CD4-positive, alpha-beta T cell treated with Interleukin-1 beta for 1 hour (primary cell): ENCODE results near the gene DNAJC11.
"Not testable (repeated sequence)": the region's sequence is repeated elsewhere in the genome, so short reads cannot be mapped to it uniquely, and the experiment has no call there.

Source experiments
- DNase-seq, 2 donors: peaks; one replicate each; pipeline ENCODE4 v3.0.0-alpha.2; 2020 to 2022

The DNAJC11 gene

DNA sequence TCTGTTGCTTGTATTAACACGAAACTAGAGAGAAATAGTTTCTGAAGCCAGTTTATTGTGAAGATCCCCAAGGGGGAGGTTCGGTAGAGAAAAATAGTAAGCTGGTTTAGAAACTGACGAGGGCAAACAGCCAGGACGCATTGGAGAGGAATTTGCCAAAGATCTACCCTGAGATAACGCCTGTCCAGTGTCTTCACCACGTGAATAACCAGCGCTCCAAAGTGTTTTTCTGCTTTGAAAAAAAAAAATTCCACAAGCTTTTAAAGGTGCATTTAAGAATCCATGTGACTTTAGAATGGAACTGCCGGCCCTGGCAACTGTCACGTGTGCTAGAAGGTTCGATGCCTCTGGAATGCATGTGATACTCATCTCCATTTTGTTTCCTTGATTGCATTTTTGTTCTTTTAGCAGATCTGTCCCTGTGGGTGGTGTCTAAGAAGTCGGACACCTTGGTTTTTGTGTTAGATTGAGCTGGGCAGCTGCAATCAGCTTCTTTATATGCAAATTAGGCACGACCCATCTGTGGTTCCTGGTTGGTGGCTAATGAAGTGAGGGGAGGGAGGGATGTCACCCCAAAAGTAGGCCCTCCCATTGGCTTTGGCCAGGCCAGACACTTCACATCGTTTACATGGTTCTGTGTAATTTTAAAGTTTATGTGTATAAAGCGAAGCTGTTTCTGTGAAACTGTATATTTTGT, 78.2 kb downstream of the DNAJC11 start:
- no peak for DNase-seq

DNA sequence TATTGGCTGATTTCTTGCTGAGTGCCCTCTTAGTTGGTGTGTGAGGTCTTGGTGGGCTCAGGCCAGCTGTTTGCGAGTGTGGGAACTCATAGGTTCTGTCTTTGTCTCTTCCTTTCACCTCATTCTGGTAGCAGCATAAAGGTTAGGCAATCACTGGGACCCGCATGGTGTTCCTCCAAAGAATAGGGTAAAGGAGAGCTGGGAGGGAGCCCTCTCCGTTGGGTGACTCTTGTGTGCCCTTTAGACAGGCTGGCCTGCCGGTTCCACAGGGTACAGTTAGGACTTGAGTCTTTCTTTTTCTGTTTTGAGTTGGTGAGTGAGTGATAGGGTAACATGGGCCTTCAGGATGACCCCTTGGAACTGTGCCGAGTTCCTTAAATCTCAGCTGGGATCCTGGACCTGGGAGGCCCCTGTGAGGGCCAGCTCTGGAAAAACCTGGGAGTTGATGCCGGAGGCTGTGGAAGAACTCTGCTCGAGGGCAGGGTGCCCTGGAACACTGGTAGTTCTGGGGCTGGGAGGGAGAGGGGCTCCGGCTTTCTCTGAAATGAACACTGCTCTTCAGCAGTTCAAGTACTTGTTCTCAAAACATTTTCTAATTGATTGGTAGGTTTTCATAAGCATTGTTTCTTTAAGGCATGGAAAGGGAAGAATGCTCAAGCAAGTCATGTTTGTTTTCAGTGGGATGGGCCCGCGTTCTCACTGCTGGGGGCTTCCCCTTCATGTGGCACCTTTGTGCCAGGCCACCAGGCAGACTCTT, 79.0 kb downstream of the DNAJC11 start:
- no peak for DNase-seq

DNA sequence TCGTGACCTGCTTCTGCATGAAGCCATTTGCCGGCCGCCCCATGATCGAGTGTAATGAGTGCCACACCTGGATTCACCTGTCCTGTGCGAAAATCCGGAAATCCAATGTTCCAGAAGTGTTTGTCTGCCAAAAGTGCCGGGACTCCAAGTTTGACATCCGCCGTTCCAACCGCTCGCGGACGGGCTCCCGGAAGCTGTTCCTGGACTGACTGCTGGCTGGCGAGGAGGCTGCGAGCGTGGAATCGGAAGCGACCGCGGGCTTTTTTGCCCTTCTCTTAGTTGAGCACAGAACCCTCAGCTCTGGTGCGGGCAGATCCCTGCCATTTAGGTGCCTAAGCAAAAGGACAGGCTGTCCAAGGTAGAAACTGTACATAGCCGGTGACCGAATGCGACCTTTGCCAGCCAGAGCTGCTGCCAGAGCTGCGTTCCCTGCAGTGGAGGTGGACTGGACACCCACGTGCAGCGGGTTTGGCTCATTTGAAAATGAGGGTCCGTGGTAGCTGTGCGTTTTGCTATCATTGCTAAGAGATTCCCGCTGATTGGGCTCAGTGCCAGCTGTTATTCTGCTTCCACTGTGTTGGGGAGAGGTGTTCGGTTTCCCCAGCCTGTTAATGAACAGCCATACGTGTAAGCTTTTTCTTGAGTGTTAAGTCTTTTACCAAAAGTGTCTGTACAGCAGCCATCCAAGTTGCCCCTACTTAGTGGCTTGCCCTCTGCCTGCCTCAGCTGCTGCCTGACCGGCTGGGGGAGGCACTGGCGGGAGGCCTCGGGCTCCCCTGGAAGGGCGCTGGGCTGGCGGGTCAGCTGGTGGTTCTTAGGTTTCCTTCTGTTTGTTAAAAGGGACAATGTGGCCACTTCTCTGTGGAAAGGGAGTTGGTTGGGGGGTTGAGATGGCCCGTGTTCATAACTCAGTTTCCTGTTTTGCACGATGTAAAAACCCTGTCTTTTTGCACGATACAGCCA, 79.9 kb downstream of the DNAJC11 start:
- no peak for DNase-seq

DNA sequence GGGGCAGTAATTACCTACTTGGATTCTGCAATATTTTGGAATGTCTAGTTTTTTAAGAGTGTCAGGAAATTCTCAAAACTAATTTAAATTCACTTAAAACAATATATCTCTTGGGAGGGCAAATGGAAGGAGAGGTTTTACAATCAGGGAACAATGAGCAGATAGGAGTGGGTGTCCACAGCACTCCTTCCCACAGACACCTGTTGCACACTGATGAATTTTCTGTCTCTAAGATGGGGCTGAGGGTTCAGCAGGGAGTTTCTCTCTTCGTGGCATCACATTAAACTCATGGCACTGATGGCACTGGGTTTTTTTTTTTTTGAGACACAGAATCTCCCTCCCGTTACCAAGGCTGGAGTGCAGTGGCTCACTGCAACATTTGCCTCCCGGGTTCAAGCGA, 82.6 kb downstream of the DNAJC11 start:
- DNase-seq: no peak

DNA sequence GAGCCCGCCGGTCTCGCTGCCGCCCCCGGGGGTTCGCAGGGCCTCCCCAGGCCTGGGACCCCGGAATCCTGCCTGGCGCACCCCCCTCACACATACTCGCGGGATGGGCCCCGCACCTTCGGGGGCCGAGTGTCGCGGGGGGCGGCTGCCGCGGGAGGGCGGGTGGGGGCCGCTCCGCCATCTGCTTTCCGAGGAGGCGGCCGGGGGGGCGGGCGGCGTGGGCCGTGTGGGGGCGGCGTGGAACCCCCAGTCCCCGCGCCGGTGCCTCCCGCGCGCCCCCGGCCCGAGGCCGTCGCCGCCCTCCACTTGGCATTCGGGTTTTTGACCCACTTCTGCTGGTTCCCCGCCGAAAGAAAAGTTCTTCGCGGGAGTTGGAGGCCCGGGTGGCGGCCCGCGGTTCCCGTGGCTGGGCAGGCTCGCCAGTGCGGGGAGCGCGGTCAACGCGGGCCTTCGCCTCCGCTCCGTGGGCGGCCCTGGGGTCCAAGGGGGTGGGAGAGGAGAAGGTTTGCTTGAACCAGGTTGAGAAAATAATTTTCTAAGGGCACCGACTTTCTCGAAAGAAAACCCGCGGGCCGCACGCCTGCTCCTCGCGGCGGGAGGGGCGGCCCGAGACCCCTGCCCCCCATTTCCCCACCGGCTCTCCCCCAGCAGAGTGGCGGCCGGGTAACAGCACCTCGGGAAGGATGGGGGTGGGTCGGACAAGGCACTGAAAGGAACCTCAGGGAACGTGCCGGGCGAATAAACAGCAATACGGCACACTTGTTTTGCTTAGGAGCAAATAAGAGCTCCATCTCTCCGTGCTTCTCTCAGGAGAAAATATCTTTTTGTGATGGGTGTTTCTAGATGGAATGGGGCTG, 86.5 kb downstream of the DNAJC11 start:
- peak in 1 of 2 donors; percentile 22 for DNase-seq

DNA sequence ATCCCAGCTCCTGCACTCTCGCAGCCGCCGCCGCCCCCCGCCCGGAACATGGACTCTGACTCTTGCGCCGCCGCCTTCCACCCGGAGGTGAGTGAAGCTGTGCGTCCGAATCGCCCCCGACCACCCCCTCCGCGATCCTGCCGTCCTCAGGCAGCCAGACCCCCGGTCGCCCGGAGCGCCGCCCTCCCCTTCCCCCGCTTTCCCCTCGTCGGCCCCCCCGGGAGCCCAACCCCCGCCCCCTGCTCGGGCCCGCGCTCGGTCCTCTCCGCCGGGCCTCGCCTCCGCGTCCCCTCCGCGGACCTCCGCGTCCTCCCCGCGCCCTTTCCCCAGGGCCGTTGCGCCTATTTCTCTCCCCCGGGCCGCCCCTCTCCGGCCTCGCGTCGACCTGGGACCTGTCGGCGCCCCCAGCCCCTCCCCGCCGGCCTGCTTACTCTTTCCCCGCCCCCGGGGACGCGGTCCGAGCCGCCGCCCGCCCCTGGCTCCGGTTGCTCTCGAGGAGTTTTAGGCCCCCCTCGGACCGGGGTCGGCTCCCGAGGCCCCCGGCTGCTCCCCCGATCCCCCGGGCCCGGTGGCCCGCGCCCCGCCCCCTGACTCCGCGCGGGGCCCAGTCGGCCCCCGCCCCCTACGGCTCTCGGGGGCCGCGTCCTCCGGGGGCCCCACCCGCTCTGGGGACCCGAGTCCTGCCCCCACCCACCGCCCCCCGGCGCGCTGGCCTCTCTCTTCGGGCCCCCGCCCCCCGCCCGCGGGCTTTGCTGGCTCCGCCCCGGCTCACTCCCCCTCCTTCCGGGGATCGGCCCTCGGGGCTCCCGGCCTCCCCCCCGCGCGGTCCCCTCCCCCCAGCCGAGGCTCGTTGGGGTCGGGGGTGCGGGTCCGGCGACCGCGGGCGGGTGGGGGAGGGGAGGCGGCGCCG, 87.3 kb downstream of the DNAJC11 start:
- DNase-seq: peak; percentile 43 to 62

DNA sequence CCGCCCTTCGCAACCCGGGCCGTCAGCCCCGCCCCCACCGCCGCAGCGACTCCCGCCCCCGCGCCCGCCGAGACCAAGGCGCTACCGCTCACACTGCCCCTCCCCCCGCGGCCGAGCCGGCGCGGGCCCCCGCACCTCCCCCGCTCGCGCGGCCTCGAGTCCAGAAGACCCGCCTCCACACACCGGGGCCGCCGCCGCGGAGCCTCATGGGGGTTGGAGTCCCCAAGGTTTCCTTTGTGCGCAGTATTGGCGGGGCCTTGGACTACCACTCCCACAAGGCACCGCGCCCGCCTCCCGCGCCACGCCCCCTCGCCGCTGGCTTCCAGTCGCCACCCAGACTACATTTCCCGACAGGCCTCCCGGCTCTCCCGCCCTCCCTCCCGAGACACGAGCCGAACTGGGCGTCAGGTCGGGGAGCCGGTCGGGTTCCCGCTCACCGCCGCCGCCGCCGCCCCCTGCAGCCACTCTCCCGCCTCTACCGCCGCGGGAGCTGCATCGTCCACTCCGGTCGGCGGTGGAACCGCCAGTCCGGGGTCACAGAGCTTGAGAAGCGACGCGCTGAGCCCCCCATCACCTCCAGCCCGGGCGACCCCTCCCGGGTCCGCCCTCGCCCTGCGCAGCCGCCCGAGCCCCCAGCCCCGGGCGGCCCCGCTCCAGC, 88.1 kb downstream of the DNAJC11 start, which contains the start of gene PHF13:
Gene PHF13 (plus strand): TSS at position 371 of the 658 bp plus-strand sequence. CDS start 336 bp downstream, outside the sequence.
- peak; percentile 99 to 100 for DNase-seq

DNA sequence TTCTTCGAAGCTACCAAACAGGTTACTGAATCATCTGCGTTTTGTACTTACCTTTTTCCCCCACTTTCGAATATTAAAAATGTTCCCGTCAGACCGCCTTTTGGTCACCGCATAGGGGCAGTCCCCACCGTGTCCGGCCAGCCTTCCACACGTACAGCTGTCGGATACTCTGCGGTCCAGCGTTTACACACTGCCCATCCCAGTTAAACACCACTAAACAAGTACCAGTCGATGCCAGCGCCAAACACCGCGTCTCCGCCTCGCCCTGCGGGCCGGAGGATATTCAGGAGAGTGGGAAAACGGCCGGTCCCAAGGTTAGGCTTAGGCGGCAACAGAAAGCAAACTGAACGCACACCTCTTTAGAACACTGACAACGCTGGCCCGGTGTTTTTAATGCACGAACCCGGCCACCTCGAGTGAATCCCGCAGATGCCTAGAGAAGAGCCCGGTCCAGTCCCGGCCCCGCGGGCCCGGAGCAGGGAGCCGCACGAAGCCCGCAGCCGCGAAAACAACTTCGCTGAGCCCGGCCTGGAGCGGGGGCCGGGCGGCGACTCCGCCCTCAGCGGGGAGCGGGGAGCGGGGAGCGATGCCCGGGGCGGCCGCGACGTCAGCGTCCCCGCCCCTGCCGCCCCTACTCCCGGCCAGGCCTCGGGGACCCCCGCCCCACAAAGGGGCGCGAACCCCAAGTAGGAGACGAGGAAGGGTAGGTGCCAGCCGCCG, 88.8 kb downstream of the DNAJC11 start:
- no peak for DNase-seq

DNA sequence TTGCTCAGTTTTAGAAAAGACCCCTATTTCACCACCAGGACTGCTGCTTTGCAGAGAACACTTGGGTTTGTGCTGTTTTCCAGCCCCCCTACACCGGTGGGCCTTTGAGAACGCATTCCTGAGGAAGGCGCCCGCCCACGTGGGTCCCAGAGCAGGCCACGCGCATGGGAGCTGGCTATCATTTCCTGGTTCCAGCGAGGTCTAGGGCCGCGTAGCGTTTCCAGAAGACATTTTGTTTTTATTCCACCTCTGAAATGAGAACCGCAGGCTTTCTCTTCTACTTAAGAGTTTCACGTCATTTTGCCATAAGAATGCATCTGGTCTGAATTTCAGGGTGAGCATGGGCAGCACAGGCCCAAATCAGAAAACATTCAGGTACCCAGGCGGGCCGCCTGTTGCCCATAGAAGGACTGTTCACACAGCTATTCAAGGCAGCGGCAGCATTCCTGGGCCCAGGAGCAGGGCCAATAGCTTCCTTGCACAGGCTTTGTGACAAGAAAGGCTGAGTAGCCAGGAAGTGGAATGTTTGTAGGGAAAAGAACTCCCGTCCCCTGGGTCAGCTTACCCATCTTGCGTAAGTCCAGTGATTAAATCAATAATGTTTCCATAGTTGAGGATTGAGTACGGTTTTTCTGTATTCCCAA, 97.6 kb downstream of the DNAJC11 start:
- no peak for DNase-seq

DNA sequence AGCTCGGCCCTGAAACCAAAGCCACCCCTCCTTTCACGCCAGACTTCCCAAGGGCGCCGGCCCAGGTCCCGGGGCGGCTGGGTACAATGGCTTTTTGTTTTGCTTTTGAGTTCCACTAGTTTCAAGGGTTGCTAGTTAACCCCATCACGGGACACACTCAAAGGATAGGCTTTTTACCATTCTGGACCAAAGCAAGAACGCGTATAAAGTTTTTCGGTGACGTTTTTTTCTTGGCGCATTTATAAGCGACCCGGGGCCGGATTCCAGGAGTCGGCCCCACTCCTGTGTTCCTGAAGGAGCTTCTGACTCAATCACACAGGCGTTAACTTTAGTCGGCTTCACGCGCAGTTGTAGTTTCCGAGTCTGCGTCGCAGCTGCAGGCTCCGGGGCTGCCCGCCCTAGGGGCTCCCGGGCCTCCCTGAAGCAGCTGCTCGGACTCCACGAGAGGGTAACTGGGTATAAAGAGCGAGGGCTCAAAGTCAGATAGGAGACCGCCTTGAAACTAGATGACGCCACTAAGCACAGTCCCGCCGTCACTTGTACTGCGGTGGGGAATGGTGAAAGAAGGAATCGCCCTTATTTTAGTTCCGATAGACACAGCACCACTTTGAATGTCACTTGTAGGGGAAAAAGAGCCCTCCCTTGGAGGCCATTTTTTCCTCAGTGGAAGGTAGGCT, 98.2 kb downstream of the DNAJC11 start:
- DNase-seq: peak; percentile 66 to 73

DNA sequence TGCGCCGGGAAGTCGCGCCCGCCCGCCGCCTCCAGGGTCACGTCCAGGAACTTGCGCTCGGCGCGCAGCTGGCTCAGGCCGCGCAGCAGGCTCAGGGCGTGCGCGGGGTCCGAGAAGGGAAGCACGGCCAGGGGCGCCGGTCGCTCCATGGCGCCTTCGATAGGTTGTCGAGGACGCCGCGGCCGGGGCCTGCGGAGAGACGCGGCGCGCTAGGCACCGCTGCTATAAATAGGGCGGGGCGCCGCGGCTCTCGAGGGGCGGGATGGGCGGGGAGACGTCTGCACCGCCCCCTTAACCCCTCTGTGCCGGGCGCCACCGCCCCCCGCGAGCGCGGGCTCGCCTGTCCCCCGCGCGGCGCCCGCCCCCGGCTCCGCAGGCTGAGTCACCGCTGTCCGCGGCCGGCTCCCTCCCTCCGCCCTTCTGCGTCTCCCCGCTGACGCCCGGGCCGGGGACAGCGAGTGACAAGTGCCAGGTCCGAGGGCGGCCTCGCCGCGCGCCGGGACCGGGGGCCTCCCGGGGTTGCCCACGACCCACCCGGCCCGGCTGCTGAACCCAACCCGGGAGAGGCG, 98.9 kb downstream of the DNAJC11 start, which contains the start of gene KLHL21:
Gene KLHL21 (minus strand): TSS at position 201 of the 569 bp plus-strand sequence. CDS start 52 bp downstream, at position 149.
- DNase-seq: peak; percentile 86 to 88

DNA sequence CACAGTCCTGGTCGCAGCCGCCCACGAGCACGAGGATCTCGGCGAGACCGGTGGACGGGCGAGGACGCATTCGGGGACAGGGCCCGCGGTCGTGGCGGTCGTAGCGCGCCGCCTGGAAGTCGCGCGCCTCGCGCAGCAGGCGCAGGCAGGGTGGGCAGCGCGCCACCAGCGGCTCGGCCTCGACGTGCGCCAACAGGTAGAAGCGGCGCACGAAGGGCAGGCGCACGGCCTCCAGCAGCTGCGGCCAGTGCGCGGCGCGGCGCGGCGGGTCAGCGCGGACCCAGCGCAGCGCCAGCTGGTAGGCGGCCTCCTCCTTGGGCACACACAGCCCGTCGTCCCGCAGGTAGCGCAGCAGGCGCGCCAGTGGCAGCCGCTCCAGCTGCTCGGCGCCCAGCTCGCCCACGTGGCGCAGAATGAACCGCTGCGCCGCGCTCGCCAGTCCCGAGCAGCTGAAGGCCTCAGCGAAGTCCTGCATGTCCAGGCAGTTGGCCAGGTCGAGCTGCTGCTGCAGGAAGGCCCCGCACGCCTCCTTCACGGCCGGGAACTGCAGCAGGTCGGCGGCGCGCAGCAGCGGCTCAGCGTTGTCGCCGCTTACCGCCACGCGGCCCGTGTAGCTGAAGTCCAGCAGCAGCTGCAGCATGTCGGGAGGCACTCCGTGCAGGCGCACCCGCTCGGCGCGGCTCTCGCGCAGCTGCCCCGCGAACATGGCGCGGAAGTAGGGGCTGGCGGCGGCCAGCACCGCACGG, 99.5 kb downstream of the DNAJC11 start:
- DNase-seq: no peak

DNA sequence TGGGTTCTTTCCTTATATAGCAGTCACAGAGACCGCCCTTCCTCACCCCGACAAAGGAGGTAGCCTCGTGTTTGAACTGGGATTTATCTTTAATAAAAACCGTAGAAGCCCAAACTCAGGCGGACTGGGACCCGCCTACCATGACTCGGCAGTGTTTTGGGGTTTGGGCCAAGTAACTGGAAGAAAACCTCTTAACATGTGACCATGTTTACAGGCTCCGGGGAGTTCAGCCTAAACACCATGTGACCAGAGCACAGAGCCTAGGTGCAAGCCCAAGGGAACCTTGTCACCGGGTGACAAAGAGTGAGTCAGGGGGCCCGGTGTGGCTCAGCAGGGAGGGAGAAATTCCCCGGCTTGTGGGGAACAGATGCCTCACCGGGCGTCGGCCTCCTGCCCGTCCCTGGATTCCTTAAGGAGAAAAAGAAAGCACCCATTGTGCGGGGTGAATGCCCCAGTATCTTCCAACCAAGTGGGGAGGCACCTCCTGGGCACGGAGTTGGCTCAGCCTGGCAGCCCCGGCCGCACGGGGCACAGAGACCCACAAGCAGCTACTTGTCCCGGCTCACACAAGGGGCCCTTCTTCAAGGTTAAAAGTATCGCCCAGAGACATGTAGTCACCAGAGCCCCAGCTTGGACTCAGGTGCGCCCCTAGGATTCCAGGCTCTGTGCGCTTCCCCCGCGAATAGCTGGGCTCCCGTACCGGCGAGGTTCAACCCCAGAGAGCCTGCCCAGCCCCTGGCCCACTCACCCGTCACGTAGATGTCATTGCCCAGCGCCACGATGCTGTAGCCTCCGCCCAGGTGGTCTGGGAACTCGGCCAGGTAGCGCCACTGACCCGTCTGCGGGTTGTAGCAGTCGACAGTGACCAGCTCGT, 100.3 kb downstream of the DNAJC11 start:
- peak; percentile 78 to 81 for DNase-seq

DNA sequence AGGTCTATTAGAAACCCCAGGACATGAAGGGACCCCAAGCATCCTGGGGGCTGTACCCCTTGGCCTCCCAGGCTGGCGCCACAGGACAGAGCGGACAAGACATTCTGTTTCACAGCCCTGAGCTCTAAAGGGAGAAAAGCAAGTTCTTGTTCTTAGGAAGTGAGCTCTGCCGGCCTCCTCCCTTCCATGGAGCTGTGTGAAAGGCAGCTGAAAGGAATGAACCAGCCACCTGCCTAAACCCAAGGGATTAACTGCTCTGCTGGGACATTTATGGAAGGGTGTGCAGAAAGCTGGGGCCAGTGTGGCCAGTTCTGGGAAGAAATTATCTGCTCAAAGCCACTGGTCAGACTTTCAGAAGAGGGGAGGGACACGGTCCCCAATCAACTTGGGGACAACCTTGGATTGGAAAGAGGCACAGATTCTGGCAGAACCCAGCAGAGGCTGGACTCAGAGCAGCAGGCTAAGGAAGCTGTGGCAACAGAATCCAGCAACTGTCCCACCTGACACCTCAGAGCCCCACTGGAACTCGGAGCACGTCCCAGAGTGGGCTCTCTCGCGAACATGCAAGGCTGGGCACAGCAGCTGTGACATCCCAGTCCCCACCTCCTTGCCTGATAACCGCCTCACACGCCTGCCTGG, 101.1 kb downstream of the DNAJC11 start:
- no peak for DNase-seq

DNA sequence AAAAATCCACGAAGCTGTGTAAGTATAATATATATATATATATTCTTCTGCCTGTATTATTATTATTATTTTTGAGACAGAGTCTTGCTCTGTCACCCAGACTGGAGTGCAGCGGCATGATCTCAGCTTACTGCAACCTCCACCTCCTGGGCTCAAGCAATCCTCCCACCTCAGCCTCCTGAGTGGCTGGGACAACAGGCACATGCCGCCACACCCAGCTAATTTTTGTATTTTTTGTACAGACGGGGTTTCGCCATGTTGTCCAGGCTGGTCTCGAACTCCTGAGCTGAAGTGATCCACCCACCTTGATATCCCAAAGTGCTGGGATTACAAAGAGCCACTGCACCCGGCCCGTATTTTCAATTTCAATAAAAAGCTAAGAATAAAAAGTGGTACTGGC, 101.6 kb downstream of the DNAJC11 start:
- DNase-seq: not testable (repeated sequence)
